ENCODE results near the gene SIN3A. TPM values are rescaled to one million over a fixed set of nuclear protein-coding genes. Genes with fewer than 3 reads are reported as not detected.
"Not testable (repeated sequence)": the region's sequence is repeated elsewhere in the genome, so short reads cannot be mapped to it uniquely, and the experiment has no call there.

SIN3A gene
- total RNA-seq, 4 donors from 2014 or later: 31.1 to 53.1 (median 45.6) TPM

DNA sequence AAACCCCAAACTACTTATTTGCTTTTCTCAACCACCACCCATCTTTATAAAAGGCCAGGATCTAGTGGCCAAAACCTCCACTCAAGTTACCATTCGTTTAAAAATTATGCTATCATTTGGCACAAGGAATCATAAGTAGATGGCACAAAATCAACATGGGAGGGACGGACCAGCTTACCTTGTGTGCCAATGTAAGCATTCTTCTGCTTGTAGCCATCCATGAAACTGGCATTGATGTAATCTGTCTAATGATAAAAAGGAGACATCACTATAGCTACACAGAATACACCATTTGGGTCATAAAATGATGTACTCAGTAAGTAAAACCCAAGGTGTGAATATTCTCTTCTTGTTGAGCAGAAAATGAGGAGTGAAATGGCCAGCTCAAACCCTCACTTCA, 28.2 kb upstream of the SIN3A start:
- H3K27me3 ChIP-seq: no peaks in the 10 kb centered on the region
- no peaks in the 10 kb centered on the region for H3K4me1 ChIP-seq
- H3K27ac ChIP-seq (replicated peaks in 1 of 4): no peak overlapping the region
- intact Hi-C loops (cut with DNase I): no loop called here
- TF ChIP-seq POLR2AphosphoS5 (IDR thresholded peaks at IDR 0.05) (no peak), CTCF (IDR thresholded peaks at IDR 0.05) (no peak), POLR2A (IDR thresholded peaks at IDR 0.05; ENCODE audit: low read depth) (no peak), EP300 (IDR thresholded peaks at IDR 0.05) (no peak)
- no peaks in the 10 kb centered on the region for H3K9me3 ChIP-seq
- DNase-seq (ENCODE audit: extremely low spot score): no peak
- peaks cover 12 to 61% (median 39%) of the 10 kb centered on the region in 4 donors for H3K36me3 ChIP-seq
- H3K4me3 ChIP-seq: no peak overlapping the region
- WGBS: 78% methylated on average over 2 of the region's 2 CpGs

GRCh38 chr15:75477094-75477493, 25.6 kb upstream of the SIN3A start:
- peaks cover 22 to 75% (median 60%) of the 10 kb centered on the region in 4 donors for H3K36me3 ChIP-seq
- H3K4me1 ChIP-seq; DNase-seq (ENCODE audit: extremely low spot score); H3K4me3 ChIP-seq; H3K27me3 ChIP-seq; H3K9me3 ChIP-seq; intact Hi-C loops (cut with DNase I); H3K27ac ChIP-seq (replicated peaks in 1 of 4): not testable (repeated sequence)
- 96% methylated on average over 5 of the region's 5 CpGs for WGBS

DNA sequence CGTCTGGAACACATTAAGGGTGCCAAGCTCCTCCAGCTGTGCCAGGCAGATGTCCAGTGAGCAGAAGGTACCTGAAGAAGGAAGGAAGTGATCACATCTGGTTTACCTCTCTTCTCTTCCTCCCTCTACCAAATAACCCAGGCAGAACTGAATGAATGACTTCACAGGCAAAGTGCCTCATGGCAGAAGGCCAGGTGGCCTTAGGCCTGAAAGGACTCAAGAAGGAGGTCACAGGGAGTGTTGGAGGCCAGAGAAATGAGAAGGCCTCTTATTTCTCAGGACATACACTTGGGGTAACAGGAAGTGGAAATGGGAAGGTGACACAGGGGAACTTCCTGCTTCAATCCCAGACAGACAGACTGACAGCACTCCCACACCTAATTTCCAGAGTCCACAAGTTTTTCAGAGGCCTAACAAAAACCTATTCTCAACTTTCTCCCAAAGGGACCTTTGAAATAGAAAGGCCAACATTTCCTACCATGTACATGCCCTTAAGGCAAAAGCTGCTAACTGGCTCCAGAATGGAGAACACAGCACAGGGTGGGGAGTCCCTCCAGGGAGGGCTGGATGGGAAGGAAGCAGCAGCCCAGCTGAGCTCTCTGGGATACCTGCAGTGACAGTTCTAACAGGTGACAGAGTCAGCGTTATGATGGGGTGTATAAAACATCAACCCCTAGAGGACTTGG, 17.6 kb upstream of the SIN3A start:
- DNase-seq (ENCODE audit: extremely low spot score): no peak
- 83% methylated on average over 2 of the region's 2 CpGs for WGBS
- Histone ChIP-seq H3K4me3 (no peak overlapping the region), H3K9me3 (no peaks in the 10 kb centered on the region), H3K4me1 (peaks cover 0 to 6% (median 4%) of the 10 kb centered on the region in 4 donors), H3K27me3 (no peaks in the 10 kb centered on the region), H3K27ac (replicated peaks in 1 of 4) (no peak overlapping the region), H3K36me3 (peaks cover 50 to 91% (median 84%) of the 10 kb centered on the region in 4 donors)
- intact Hi-C loops (cut with DNase I): no loop called here
- TF ChIP-seq CTCF (IDR thresholded peaks at IDR 0.05) (no peak), POLR2A (IDR thresholded peaks at IDR 0.05; ENCODE audit: low read depth) (no peak), EP300 (IDR thresholded peaks at IDR 0.05) (no peak)

- no peak for DNase-seq (ENCODE audit: extremely low spot score)
- TF ChIP-seq POLR2A (IDR thresholded peaks at IDR 0.05; ENCODE audit: low read depth) (no peak), POLR2AphosphoS5 (IDR thresholded peaks at IDR 0.05) (no peak), EP300 (IDR thresholded peaks at IDR 0.05) (no peak), CTCF (IDR thresholded peaks at IDR 0.05) (no peak)
- H3K36me3 ChIP-seq: peaks cover 0 to 7% (median 3%) of the 10 kb centered on the region in 4 donors
- no peaks in the 10 kb centered on the region for H3K9me3 ChIP-seq
- no peak overlapping the region for H3K27ac ChIP-seq (replicated peaks in 1 of 4)
- H3K27me3 ChIP-seq: no peaks in the 10 kb centered on the region
- no peak overlapping the region for H3K4me3 ChIP-seq
- WGBS: 91% methylated on average over 4 of the region's 4 CpGs
- intact Hi-C loops (cut with DNase I): no loop called here
- peaks cover 0 to 8% (median 7%) of the 10 kb centered on the region in 4 donors for H3K4me1 ChIP-seq
Observed at GRCh38 chr15:75460646-75461045, 9.2 kb upstream of the SIN3A start.

DNA sequence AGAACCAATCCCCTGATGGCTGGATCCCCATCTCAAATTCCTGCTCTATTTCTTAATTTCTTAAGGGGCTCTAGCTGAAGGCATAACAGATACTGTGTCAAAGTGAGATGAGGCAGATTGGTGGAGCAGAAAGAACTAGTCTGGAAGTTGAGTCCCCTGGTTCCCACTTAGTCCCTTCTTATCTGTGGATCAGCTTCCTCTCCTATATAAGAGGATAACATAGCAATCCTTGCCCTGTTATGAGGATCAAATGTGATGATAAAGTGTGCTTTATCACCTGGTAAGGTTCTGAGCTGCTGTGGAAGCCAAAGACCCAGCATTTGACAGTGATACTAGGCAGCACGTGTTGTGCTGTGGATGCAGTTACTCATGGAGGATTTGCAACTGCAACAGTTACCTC, 8.1 kb upstream of the SIN3A start:
- 67% methylated on average over 1 of the region's 1 CpG for WGBS
- TF ChIP-seq CTCF (IDR thresholded peaks at IDR 0.05) (no peak), EP300 (IDR thresholded peaks at IDR 0.05) (no peak), POLR2A (IDR thresholded peaks at IDR 0.05; ENCODE audit: low read depth) (no peak), POLR2AphosphoS5 (IDR thresholded peaks at IDR 0.05) (no peak)
- DNase-seq (ENCODE audit: extremely low spot score): no peak
- Histone ChIP-seq H3K27me3 (no peaks in the 10 kb centered on the region), H3K27ac (replicated peaks in 1 of 4) (no peak overlapping the region), H3K4me3 (no peak overlapping the region), H3K4me1 (peaks cover 0 to 8% (median 7%) of the 10 kb centered on the region in 4 donors), H3K36me3 (no peaks in the 10 kb centered on the region), H3K9me3 (no peaks in the 10 kb centered on the region)
- intact Hi-C loops (cut with DNase I): loop anchor here (5.0 kb wide), 1 partner anchor 168 kb away; the partner anchor contains the start of gene SNUPN
